GM12872 (cell line): ENCODE data around the gene NRGN.

Experiments used
- CTCF ChIP-seq: IDR thresholded peaks from 3 replicates; pipeline ENCODE4 v1.5.1; 2011; ENCODE audit warnings: low read depth, mild to moderate bottlenecking, low read length, moderate library complexity; ENCODE audit not compliant: insufficient read depth

The NRGN gene

GRCh38 chr11:124754309-124754708 is 14.6 kb downstream of the NRGN start:
- no peak for TF ChIP-seq CTCF

- TF ChIP-seq CTCF = no peak
These were observed 15.0 kb downstream of the NRGN start for GRCh38 chr11:124754710-124755109.

GRCh38 chr11:124756033-124756752 is 16.5 kb downstream of the NRGN start:
- TF ChIP-seq CTCF = no peak

GRCh38 chr11:124756753-124757227 is 17.0 kb downstream of the NRGN start:
- TF ChIP-seq CTCF = no peak

GRCh38 chr11:124757320-124757719 is 17.6 kb downstream of the NRGN start:
- TF ChIP-seq CTCF = no peak

- peak; percentile 89 for TF ChIP-seq CTCF
These were observed 18.9 kb downstream of the NRGN start for GRCh38 chr11:124758355-124759265.
